Hepatocyte (in vitro differentiated cells): Measurements from ENCODE around the gene ZBTB7A. TPM values are rescaled to one million over a fixed set of nuclear protein-coding genes. Genes with fewer than 3 reads are reported as not detected.
"Not testable (repeated sequence)": the region's sequence is repeated elsewhere in the genome, so short reads cannot be mapped to it uniquely, and the experiment has no call there.

Experiments
- DNase-seq: peaks from one replicate; pipeline ENCODE4 v3.0.0-alpha.2; 2016; ENCODE audit warnings: low spot score
- H2AFZ ChIP-seq: fragments of 200-600 bp; sonication (generic); 2 replicates; pipeline ENCODE4 v1.6.0; 2016; ENCODE audit warnings: antibody characterized with exemption, mild to moderate bottlenecking
- H3K27ac ChIP-seq: fragments of 200-600 bp; sonication (generic); 2 replicates; pipeline ENCODE4 v1.5.1; 2016; ENCODE audit warnings: mild to moderate bottlenecking
- H3K27me3 ChIP-seq: fragments of 200-600 bp; sonication (generic); 2 replicates; pipeline ENCODE4 v1.6.1; 2016
- H3K36me3 ChIP-seq: fragments of 200-600 bp; sonication (generic); replicated peaks from 2 replicates; pipeline ENCODE4 v1.5.1; 2016; ENCODE audit warnings: low read depth; ENCODE audit not compliant: insufficient read depth
- H3K4me1 ChIP-seq: fragments of 200-600 bp; sonication (generic); 2 replicates; pipeline ENCODE4 v1.5.1; 2016; ENCODE audit warnings: mild to moderate bottlenecking, moderate library complexity; ENCODE audit not compliant: insufficient read depth
- H3K4me2 ChIP-seq: fragments of 200-600 bp; sonication (generic); 2 replicates; pipeline ENCODE4 v1.6.0; 2016
- H3K4me3 ChIP-seq: fragments of 200-600 bp; sonication (generic); 2 replicates; pipeline ENCODE4 v1.5.1; 2016; ENCODE audit warnings: mild to moderate bottlenecking
- H3K79me2 ChIP-seq: fragments of 200-600 bp; sonication (generic); 2 replicates; pipeline ENCODE4 v1.6.0; 2017; ENCODE audit warnings: mild to moderate bottlenecking
- H3K9me2 ChIP-seq: fragments of 200-600 bp; sonication (generic); replicated peaks from 2 replicates; pipeline ENCODE4 v1.6.0; 2017; ENCODE audit warnings: mild to moderate bottlenecking; ENCODE audit not compliant: insufficient read depth
- H3K9me3 ChIP-seq: fragments of 200-600 bp; sonication (generic); 2 replicates; pipeline ENCODE4 v1.5.1; 2016; ENCODE audit warnings: low read depth, mild to moderate bottlenecking
- H4K20me1 ChIP-seq: fragments of 200-600 bp; sonication (generic); 2 replicates; pipeline ENCODE4 v1.6.0; 2016; ENCODE audit warnings: mild to moderate bottlenecking; ENCODE audit not compliant: insufficient read depth, poor library complexity, severe bottlenecking
- EZH2 ChIP-seq: fragments of 200-600 bp; sonication (generic); IDR thresholded peaks from 2 replicates; pipeline ENCODE4 v1.6.1; 2016; ENCODE audit warnings: antibody characterized with exemption, mild to moderate bottlenecking, borderline replicate concordance
- EZH2phosphoT487 ChIP-seq: fragments of 200-600 bp; sonication (generic); IDR thresholded peaks from one replicate; pipeline ENCODE4 v1.6.1; 2018; ENCODE audit warnings: antibody characterized with exemption, mild to moderate bottlenecking, low read depth, moderate library complexity; ENCODE audit not compliant: unreplicated experiment, severe bottlenecking
- WGBS: methylation state at CpG from one replicate; pipeline ENCODE4 v1.1.6; 2016; ENCODE audit warnings: low lambda C conversion rate; ENCODE audit errors: missing lambda C conversion rate; 5-methylcytosine and 5-hydroxymethylcytosine counted together
- polyA plus RNA-seq: library from polyadenylated mRNA; unstranded; fragments of >200 nt; fragmentation: Nextera tagmentation; extraction: Ambion mirVana; gene quantifications from 2 replicates; pipeline ENCODE4 v1.2.1, GENCODE V29; 2016
- total RNA-seq: library from RNA; depleted of rRNA; stranded (reverse); fragments of >200 nt; gene quantifications from 2 replicates; pipeline ENCODE4 v1.2.3, GENCODE V29; 2014
- TF ChIP-seq, protein P1 (sequence below): fragments of 200-600 bp; sonication (generic); IDR thresholded peaks from 2 replicates; pipeline ENCODE4 v1.5.1; 2016; ENCODE audit warnings: antibody characterized with exemption, mild to moderate bottlenecking; ENCODE audit not compliant: poor library complexity

ZBTB7A gene
- total and polyA plus RNA-seq, 2 experiments from 2014 or later = 23.3 to 46.1 TPM

DNA sequence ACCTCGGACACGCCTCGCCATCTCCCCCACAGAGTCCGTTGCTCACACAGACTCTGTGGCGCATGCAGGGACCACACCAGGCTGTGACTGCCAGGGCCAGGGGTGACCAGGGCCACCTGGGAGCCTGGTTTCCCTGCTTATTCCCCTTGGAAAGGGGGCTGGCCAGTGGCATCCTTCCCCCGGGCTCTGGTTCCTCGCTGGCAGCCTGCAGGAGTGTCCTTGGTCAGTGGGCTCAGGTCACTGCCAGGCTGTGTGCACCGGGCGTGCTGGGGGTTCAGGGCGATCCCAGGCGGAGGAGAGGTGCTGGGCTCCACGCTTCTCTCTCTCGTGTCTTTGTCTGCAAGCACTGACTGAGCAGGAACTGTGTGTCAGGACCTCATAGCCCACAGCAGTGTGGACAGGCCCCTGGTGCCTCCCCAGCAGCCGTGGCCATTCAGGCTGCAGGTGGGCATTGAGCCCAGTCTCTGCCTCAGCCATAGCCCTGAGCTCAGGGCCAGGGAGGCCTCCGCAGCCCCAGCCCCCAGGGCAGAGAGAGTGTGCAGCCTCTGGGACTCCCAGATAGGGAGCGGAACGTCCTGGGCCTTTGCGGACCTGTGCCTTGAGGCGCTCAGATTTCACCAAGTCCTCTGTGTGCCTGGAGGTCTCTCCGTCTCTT is 52.7 kb downstream of the ZBTB7A start:
- Histone ChIP-seq H3K4me3 (no peak overlapping the region), H3K4me2 (no peak overlapping the region), H3K27ac (no peak overlapping the region), H3K9me3 (no peaks in the 10 kb centered on the region), H2AFZ (no peak overlapping the region), H3K27me3 (no peaks in the 10 kb centered on the region), H3K36me3 (no peaks in the 10 kb centered on the region), H4K20me1 (peaks cover 83% of the 10 kb centered on the region), H3K79me2 (peaks cover 95% of the 10 kb centered on the region), H3K4me1 (peaks cover 29% of the 10 kb centered on the region), H3K9me2 (no peaks in the 10 kb centered on the region)
- no peak for DNase-seq
- no peak for TF ChIP-seq EZH2phosphoT487
- TF ChIP-seq, protein P1, sequence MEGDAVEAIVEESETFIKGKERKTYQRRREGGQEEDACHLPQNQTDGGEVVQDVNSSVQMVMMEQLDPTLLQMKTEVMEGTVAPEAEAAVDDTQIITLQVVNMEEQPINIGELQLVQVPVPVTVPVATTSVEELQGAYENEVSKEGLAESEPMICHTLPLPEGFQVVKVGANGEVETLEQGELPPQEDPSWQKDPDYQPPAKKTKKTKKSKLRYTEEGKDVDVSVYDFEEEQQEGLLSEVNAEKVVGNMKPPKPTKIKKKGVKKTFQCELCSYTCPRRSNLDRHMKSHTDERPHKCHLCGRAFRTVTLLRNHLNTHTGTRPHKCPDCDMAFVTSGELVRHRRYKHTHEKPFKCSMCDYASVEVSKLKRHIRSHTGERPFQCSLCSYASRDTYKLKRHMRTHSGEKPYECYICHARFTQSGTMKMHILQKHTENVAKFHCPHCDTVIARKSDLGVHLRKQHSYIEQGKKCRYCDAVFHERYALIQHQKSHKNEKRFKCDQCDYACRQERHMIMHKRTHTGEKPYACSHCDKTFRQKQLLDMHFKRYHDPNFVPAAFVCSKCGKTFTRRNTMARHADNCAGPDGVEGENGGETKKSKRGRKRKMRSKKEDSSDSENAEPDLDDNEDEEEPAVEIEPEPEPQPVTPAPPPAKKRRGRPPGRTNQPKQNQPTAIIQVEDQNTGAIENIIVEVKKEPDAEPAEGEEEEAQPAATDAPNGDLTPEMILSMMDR = no peak
- TF ChIP-seq EZH2 = no peak
- WGBS = 96% methylated on average over 20 of the region's 20 CpGs

DNA sequence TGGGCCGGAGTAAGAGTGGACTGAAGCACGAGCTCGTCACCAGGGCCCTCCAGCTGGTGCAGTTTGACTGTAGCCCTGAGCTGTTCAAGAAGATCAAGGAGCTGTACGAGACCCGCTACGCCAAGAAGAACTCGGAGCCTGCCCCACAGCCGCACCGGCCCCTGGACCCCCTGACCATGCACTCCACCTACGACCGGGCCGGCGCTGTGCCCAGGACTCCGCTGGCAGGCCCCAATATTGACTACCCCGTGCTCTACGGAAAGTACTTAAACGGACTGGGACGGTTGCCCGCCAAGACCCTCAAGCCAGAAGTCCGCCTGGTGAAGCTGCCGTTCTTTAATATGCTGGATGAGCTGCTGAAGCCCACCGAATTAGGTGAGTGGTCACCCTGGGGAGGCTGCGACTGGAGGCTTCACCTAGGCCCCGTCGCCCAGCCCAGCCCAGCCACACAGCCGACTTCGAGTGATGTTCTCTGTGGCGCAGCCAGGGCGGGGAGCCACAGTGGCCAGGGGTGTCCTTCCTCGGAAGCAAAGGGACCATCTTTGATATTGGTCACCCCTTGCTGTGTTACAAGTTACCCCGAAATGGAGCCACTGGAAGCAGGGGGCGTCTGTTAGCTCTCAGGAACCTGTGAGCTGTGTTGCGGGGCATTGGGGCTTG is 53.6 kb downstream of the ZBTB7A start:
- Histone ChIP-seq H3K27ac (peak overlapping the region; percentile 49), H3K79me2 (peaks cover 95% of the 10 kb centered on the region), H4K20me1 (peaks cover 84% of the 10 kb centered on the region), H3K9me3 (no peaks in the 10 kb centered on the region), H3K4me3 (no peak overlapping the region), H3K36me3 (no peaks in the 10 kb centered on the region), H3K9me2 (no peaks in the 10 kb centered on the region), H3K4me1 (peaks cover 37% of the 10 kb centered on the region), H3K4me2 (no peak overlapping the region), H2AFZ (no peak overlapping the region), H3K27me3 (no peaks in the 10 kb centered on the region)
- WGBS = 98% methylated on average over 33 of the region's 33 CpGs
- TF ChIP-seq, protein P1 = no peak
- TF ChIP-seq EZH2 (no peak), EZH2phosphoT487 (no peak)
- peak; percentile 4 for DNase-seq

DNA sequence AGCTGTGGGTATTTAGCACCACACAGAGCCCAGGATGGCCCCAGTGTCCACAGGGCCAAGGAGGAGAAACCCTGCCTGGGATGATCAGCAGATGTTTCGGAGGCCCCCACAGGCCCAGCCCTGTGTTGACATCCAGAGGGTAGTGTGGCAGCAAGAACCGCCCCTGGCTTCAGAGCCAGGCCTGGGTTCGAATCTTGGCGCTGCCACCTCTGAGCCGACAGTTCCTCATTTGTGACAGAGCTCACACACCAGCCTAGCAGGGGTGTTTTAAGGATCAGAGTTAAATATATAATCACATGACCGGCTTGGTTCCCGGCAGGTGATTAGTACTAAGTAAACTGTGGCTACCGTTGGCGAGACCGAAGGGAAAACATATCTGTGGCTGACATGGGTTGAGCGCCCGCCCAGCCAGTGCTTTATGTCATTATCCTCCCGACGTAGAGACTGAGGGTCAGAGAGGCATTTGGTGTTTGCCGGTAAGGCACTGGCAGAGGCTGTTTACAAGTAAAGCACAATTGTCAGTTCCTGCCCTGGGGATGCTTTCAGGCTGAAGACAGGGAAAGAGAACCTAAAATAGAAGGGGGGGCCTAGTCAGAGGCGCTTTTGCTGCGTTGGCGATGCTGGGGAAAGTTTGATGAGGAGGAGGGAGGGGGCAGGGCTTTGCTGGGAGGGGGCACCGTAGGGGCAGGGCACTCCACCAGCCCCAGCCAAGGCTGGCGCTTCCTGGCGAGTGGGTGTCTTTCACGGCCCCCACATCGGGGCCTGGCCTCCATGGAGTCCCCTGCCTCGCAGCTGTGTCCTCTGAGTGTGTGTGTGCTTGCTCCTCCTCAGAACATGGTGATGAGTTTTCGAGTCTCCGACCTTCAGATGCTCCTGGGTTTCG is 54.4 kb downstream of the ZBTB7A start:
- 83% methylated on average over 27 of the region's 27 CpGs for WGBS
- Histone ChIP-seq H3K36me3 (no peaks in the 10 kb centered on the region), H3K9me3 (no peaks in the 10 kb centered on the region), H3K4me1 (peaks cover 37% of the 10 kb centered on the region), H3K4me2 (peak overlapping the region; percentile 50), H3K4me3 (no peak overlapping the region), H3K9me2 (no peaks in the 10 kb centered on the region), H2AFZ (no peak overlapping the region), H3K79me2 (peaks cover 92% of the 10 kb centered on the region), H4K20me1 (peaks cover 82% of the 10 kb centered on the region), H3K27ac (peak overlapping the region; percentile 49), H3K27me3 (no peaks in the 10 kb centered on the region)
- TF ChIP-seq EZH2 = no peak
- TF ChIP-seq, protein P1 = no peak
- no peak for TF ChIP-seq EZH2phosphoT487
- DNase-seq = peak; percentile 70

DNA sequence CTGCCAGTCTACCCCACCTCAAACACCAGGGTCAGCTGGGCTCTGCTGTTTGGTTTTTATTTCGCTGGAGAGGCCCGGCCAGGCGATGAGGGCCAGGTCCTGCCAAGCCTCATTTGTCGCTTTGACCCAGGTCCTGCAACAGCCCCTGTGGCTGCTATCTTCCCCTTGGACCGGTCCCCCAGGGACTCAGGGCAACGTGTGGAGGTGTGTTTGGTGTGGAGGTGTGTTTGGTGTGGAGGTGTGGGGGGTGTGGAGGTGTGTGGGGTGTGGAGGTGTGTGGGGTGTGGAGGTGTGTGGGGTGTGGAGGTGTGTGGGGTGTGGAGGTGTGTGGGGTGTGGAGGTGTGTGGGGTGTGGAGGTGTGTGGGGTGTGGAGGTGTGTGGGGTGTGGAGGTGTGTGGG is 55.3 kb downstream of the ZBTB7A start:
- Histone ChIP-seq H3K4me2 (peak overlapping the region; percentile 98), H3K4me1 (peaks cover 40% of the 10 kb centered on the region), H4K20me1 (peaks cover 76% of the 10 kb centered on the region), H3K79me2 (peaks cover 88% of the 10 kb centered on the region)
- DNase-seq, H3K9me3 ChIP-seq, H2AFZ ChIP-seq, H3K9me2 ChIP-seq, H3K4me3 ChIP-seq, H3K27me3 ChIP-seq, H3K36me3 ChIP-seq, H3K27ac ChIP-seq: not testable (repeated sequence)
- 82% methylated on average over 6 of the region's 6 CpGs for WGBS
